Testis (tissue), 2 donors: Measurements from ENCODE around the gene AGRN.
"Not testable (repeated sequence)": the region's sequence is repeated elsewhere in the genome, so short reads cannot be mapped to it uniquely, and the experiment has no call there.

Experiments
- POLR2A ChIP-seq: fragments of 450-650 bp; IDR thresholded peaks from one replicate; pipeline ENCODE4 v1.6.1; 2017; ENCODE audit warnings: antibody characterized with exemption, mild to moderate bottlenecking, moderate library complexity
- TF ChIP-seq, protein P1 (sequence below), 3 experiments: fragments of 450-650 bp in 2 of 3; fragments of 200-600 bp in 1 of 3; sonication (generic) in 1 of 3; IDR thresholded peaks; one replicate each; pipeline ENCODE4 v1.5.1; 2016 to 2019; ENCODE audit warnings: antibody characterized with exemption in 3 of 3, mild to moderate bottlenecking in 2 of 3, moderate library complexity in 1 of 3

DNA sequence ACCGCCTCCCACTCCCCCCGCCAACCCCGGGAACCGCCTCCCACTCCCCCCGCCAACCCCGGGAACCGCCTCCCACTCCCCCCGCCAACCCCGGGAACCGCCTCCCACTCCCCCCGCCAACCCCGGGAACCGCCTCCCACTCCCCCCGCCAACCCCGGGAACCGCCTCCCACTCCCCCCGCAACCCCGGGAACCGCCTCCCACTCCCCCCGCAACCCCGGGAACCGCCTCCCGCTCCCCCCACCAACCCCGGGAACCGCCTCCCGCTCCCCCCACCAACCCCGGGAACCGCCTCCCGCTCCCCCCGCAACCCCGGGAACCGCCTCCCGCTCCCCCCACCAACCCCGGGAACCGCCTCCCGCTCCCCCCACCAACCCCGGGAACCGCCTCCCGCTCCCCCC lies 43.1 kb upstream of the AGRN start:
- TF ChIP-seq, protein P1, sequence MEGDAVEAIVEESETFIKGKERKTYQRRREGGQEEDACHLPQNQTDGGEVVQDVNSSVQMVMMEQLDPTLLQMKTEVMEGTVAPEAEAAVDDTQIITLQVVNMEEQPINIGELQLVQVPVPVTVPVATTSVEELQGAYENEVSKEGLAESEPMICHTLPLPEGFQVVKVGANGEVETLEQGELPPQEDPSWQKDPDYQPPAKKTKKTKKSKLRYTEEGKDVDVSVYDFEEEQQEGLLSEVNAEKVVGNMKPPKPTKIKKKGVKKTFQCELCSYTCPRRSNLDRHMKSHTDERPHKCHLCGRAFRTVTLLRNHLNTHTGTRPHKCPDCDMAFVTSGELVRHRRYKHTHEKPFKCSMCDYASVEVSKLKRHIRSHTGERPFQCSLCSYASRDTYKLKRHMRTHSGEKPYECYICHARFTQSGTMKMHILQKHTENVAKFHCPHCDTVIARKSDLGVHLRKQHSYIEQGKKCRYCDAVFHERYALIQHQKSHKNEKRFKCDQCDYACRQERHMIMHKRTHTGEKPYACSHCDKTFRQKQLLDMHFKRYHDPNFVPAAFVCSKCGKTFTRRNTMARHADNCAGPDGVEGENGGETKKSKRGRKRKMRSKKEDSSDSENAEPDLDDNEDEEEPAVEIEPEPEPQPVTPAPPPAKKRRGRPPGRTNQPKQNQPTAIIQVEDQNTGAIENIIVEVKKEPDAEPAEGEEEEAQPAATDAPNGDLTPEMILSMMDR (IDR thresholded peaks at IDR 0.05) = not testable (repeated sequence)
- TF ChIP-seq POLR2A = not testable (repeated sequence)
